ENCODE data around the gene PPFIBP1. TPM values are rescaled to one million over a fixed set of nuclear protein-coding genes. Genes with fewer than 3 reads are reported as not detected.

PPFIBP1 gene
- total and polyA plus RNA-seq, 2 of the 13 experiments (the other 11 are each of a cell fraction or from before 2014, with no cell fraction given) = 16.2 to 21.8 TPM

GRCh38 chr12:27549801-27550652, 26.0 kb downstream of the PPFIBP1 start (continued):
- TF ChIP-seq, protein P1, sequence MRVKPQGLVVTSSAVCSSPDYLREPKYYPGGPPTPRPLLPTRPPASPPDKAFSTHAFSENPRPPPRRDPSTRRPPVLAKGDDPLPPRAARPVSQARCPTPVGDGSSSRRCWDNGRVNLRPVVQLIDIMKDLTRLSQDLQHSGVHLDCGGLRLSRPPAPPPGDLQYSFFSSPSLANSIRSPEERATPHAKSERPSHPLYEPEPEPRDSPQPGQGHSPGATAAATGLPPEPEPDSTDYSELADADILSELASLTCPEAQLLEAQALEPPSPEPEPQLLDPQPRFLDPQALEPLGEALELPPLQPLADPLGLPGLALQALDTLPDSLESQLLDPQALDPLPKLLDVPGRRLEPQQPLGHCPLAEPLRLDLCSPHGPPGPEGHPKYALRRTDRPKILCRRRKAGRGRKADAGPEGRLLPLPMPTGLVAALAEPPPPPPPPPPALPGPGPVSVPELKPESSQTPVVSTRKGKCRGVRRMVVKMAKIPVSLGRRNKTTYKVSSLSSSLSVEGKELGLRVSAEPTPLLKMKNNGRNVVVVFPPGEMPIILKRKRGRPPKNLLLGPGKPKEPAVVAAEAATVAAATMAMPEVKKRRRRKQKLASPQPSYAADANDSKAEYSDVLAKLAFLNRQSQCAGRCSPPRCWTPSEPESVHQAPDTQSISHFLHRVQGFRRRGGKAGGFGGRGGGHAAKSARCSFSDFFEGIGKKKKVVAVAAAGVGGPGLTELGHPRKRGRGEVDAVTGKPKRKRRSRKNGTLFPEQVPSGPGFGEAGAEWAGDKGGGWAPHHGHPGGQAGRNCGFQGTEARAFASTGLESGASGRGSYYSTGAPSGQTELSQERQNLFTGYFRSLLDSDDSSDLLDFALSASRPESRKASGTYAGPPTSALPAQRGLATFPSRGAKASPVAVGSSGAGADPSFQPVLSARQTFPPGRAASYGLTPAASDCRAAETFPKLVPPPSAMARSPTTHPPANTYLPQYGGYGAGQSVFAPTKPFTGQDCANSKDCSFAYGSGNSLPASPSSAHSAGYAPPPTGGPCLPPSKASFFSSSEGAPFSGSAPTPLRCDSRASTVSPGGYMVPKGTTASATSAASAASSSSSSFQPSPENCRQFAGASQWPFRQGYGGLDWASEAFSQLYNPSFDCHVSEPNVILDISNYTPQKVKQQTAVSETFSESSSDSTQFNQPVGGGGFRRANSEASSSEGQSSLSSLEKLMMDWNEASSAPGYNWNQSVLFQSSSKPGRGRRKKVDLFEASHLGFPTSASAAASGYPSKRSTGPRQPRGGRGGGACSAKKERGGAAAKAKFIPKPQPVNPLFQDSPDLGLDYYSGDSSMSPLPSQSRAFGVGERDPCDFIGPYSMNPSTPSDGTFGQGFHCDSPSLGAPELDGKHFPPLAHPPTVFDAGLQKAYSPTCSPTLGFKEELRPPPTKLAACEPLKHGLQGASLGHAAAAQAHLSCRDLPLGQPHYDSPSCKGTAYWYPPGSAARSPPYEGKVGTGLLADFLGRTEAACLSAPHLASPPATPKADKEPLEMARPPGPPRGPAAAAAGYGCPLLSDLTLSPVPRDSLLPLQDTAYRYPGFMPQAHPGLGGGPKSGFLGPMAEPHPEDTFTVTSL (CRISPR knock-in tag; IDR thresholded peaks at IDR 0.05; ENCODE audit: borderline replicate concordance) = peak; percentile 97
- TF ChIP-seq, protein P2, sequence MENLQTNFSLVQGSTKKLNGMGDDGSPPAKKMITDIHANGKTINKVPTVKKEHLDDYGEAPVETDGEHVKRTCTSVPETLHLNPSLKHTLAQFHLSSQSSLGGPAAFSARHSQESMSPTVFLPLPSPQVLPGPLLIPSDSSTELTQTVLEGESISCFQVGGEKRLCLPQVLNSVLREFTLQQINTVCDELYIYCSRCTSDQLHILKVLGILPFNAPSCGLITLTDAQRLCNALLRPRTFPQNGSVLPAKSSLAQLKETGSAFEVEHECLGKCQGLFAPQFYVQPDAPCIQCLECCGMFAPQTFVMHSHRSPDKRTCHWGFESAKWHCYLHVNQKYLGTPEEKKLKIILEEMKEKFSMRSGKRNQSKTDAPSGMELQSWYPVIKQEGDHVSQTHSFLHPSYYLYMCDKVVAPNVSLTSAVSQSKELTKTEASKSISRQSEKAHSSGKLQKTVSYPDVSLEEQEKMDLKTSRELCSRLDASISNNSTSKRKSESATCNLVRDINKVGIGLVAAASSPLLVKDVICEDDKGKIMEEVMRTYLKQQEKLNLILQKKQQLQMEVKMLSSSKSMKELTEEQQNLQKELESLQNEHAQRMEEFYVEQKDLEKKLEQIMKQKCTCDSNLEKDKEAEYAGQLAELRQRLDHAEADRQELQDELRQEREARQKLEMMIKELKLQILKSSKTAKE (CRISPR knock-in tag; IDR thresholded peaks at IDR 0.05; ENCODE audit: borderline replicate concordance) = peak; percentile 79
- TF ChIP-seq ETV6 (CRISPR knock-in tag; conservative IDR thresholded peaks at IDR 0.05) (peak; percentile 75; the same call in 1 of the 2 replicates), NR2F6 (IDR thresholded peaks at IDR 0.05) (0 out of 2 replicates have a peak, but pooled peaks have one; percentile 51), NR2F6 (CRISPR knock-in tag; IDR thresholded peaks at IDR 0.05) (peak; percentile 82), MEF2D (CRISPR knock-in tag; IDR thresholded peaks at IDR 0.05) (peak; percentile 82), NFE2L2 (IDR thresholded peaks at IDR 0.05; ENCODE audit: low read length) (no peak), ATRX (CRISPR knock-in tag; IDR thresholded peaks at IDR 0.05; ENCODE audit: borderline replicate concordance) (no peak), ZNF746 (CRISPR knock-in tag; IDR thresholded peaks at IDR 0.05) (peak; percentile 89), SETDB1 (CRISPR knock-in tag; IDR thresholded peaks at IDR 0.05; ENCODE audit: borderline replicate concordance) (no peak), ZNF503 (CRISPR knock-in tag; IDR thresholded peaks at IDR 0.05) (peak; percentile 89)
- TF ChIP-seq, protein P3, sequence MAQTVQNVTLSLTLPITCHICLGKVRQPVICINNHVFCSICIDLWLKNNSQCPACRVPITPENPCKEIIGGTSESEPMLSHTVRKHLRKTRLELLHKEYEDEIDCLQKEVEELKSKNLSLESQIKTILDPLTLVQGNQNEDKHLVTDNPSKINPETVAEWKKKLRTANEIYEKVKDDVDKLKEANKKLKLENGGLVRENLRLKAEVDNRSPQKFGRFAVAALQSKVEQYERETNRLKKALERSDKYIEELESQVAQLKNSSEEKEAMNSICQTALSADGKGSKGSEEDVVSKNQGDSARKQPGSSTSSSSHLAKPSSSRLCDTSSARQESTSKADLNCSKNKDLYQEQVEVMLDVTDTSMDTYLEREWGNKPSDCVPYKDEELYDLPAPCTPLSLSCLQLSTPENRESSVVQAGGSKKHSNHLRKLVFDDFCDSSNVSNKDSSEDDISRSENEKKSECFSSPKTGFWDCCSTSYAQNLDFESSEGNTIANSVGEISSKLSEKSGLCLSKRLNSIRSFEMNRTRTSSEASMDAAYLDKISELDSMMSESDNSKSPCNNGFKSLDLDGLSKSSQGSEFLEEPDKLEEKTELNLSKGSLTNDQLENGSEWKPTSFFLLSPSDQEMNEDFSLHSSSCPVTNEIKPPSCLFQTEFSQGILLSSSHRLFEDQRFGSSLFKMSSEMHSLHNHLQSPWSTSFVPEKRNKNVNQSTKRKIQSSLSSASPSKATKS (CRISPR knock-in tag; IDR thresholded peaks at IDR 0.05) = 0 out of 2 replicates have a peak, but pooled peaks have one; percentile 68
- TF ChIP-seq, protein P4, sequence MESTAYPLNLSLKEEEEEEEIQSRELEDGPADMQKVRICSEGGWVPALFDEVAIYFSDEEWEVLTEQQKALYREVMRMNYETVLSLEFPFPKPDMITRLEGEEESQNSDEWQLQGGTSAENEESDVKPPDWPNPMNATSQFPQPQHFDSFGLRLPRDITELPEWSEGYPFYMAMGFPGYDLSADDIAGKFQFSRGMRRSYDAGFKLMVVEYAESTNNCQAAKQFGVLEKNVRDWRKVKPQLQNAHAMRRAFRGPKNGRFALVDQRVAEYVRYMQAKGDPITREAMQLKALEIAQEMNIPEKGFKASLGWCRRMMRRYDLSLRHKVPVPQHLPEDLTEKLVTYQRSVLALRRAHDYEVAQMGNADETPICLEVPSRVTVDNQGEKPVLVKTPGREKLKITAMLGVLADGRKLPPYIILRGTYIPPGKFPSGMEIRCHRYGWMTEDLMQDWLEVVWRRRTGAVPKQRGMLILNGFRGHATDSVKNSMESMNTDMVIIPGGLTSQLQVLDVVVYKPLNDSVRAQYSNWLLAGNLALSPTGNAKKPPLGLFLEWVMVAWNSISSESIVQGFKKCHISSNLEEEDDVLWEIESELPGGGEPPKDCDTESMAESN (CRISPR knock-in tag; conservative IDR thresholded peaks at IDR 0.05) = peak; percentile 91
